Fibroblast of lung (primary cell): ENCODE measurements around the gene NSMF. TPM values are rescaled to one million over a fixed set of nuclear protein-coding genes. Genes with fewer than 3 reads are reported as not detected.

Experiments
- DNase-seq, 2 donors: peaks; one replicate each; pipeline versions ENCODE4 v3.0.0 to v3.0.0-alpha.2; 2010; ENCODE audit warnings: low read depth in 2 of 2
- H2AFZ ChIP-seq: 2 replicates; pipeline ENCODE4 v1.5.1; 2012; ENCODE audit warnings: low read length, control low read depth, inconsistent platforms
- H3K27ac ChIP-seq: 2 replicates; pipeline ENCODE4 v1.5.1; 2011; ENCODE audit warnings: low read length, control low read depth; ENCODE audit not compliant: insufficient read depth
- H3K27me3 ChIP-seq: 2 replicates; pipeline ENCODE4 v1.5.1; 2011; ENCODE audit warnings: mild to moderate bottlenecking, low read length; ENCODE audit not compliant: control insufficient read depth, insufficient read depth
- H3K36me3 ChIP-seq: 2 replicates; pipeline ENCODE4 v1.5.1; 2011; ENCODE audit warnings: low read length; ENCODE audit not compliant: control insufficient read depth, insufficient read depth
- H3K4me1 ChIP-seq: 2 replicates; pipeline ENCODE4 v1.5.1; 2011; ENCODE audit warnings: low read length; ENCODE audit not compliant: control insufficient read depth, insufficient read depth; ENCODE audit errors: extremely low read depth
- H3K4me2 ChIP-seq: 2 replicates; pipeline ENCODE4 v1.5.1; 2011; ENCODE audit warnings: low read length, control low read depth; ENCODE audit not compliant: insufficient read depth; ENCODE audit errors: extremely low read depth
- H3K4me3 ChIP-seq, 4 experiments: fragments of 200-600 bp in 1 of 4; sonication (generic) in 1 of 4; replicated peaks in 1 of 4; 2 replicates each; pipeline ENCODE4 v1.5.1; 2011 to 2016; ENCODE audit warnings: low read length in 4 of 4, low read depth in 3 of 4, mild to moderate bottlenecking in 3 of 4, control low read depth in 2 of 4, inconsistent platforms in 1 of 4, mixed read lengths in 1 of 4; ENCODE audit not compliant: insufficient read depth in 1 of 4; ENCODE audit errors: control extremely low read depth in 1 of 4
- H3K79me2 ChIP-seq: 2 replicates; pipeline ENCODE4 v1.5.1; 2012; ENCODE audit warnings: mild to moderate bottlenecking, low read length, inconsistent platforms; ENCODE audit not compliant: control insufficient read depth, insufficient read depth
- H3K9ac ChIP-seq: 2 replicates; pipeline ENCODE4 v1.5.1; 2011; ENCODE audit warnings: mild to moderate bottlenecking, low read length, control low read depth; ENCODE audit not compliant: insufficient read depth
- H3K9me3 ChIP-seq: 2 replicates; pipeline ENCODE4 v1.5.1; 2012; ENCODE audit warnings: low read depth, low read length; ENCODE audit not compliant: control insufficient read depth, insufficient read depth
- H4K20me1 ChIP-seq: 2 replicates; pipeline ENCODE4 v1.5.1; 2011; ENCODE audit warnings: low read length; ENCODE audit not compliant: control insufficient read depth, insufficient read depth; ENCODE audit errors: extremely low read depth
- EZH2 ChIP-seq: IDR thresholded peaks from 2 replicates; pipeline ENCODE4 v1.5.1; 2012; ENCODE audit warnings: low read length, control low read depth, mild to moderate bottlenecking; ENCODE audit errors: missing control alignments
- polyA minus RNA-seq: library from RNA; depleted of rRNA, polyadenylated mRNA; stranded (reverse); fragments of >200 nt; gene quantifications from 2 replicates; pipeline ENCODE4 v1.2.3, GENCODE V29; 2011; ENCODE audit warnings: low replicate concordance
- polyA plus RNA-seq, 2 donors: library from polyadenylated mRNA; depleted of rRNA in 1 of 2; stranded (reverse) in 1 of 2; unstranded in 1 of 2; fragments of >200 nt; gene quantifications; 2 replicates each; pipeline ENCODE4 v1.2.1, GENCODE V29; 2011 to 2012; ENCODE audit warnings: missing spikeins in 1 of 2
- total RNA-seq: library from RNA; depleted of rRNA; stranded (reverse); fragments of >200 nt; gene quantifications from 2 replicates; pipeline ENCODE4 v1.2.1, GENCODE V29; 2014
- TF ChIP-seq, protein P1 (sequence below), 2 donors: IDR thresholded peaks in 1 of 2; conservative IDR thresholded peaks in 1 of 2; 1 replicate in 1 of 2; 2 replicates in 1 of 2; pipeline ENCODE4 v1.5.1; 2011 to 2012; ENCODE audit warnings: low read length in 2 of 2, control low read depth in 1 of 2, inconsistent platforms in 1 of 2, low read depth in 1 of 2, mild to moderate bottlenecking in 1 of 2

Gene NSMF, protein sequence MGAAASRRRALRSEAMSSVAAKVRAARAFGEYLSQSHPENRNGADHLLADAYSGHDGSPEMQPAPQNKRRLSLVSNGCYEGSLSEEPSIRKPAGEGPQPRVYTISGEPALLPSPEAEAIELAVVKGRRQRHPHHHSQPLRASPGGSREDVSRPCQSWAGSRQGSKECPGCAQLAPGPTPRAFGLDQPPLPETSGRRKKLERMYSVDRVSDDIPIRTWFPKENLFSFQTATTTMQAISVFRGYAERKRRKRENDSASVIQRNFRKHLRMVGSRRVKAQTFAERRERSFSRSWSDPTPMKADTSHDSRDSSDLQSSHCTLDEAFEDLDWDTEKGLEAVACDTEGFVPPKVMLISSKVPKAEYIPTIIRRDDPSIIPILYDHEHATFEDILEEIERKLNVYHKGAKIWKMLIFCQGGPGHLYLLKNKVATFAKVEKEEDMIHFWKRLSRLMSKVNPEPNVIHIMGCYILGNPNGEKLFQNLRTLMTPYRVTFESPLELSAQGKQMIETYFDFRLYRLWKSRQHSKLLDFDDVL
- total RNA-seq: 10.8 and 13.4 TPM in 2 replicates
- polyA plus RNA-seq: 15.0 and 22.8 TPM in 2 replicates
- polyA plus RNA-seq (2012): 24.7 and 26.0 TPM in 2 replicates
- 21.8 and 30.1 TPM in 2 replicates for polyA minus RNA-seq

GRCh38 chr9:137459152-137459600 lies at the start of gene NSMF:
Gene NSMF, minus strand, starts transcription at chr9:137459334. Its CDS starts 232 bp downstream, at chr9:137459102.
- peak within 1 kb of the TSS; percentile 83 for H2AFZ ChIP-seq
- H4K20me1 ChIP-seq: no peaks in the 10 kb centered on the region
- H3K9me3 ChIP-seq: no peaks in the 10 kb centered on the region
- H3K4me3 ChIP-seq: peak within 1 kb of the TSS; percentile 56 to 79 (median 72)
- H3K79me2 ChIP-seq: peaks cover 3% of the 10 kb centered on the region
- DNase-seq: peak; percentile 80 to 91
- peak within 1 kb of the TSS; percentile 71 for H3K27ac ChIP-seq
- no peaks in the 10 kb centered on the region for H3K27me3 ChIP-seq
- H3K9ac ChIP-seq: peak within 1 kb of the TSS; percentile 77
- H3K4me1 ChIP-seq: peaks cover 3% of the 10 kb centered on the region
- peak within 1 kb of the TSS; percentile 90 for H3K4me2 ChIP-seq
- TF ChIP-seq, protein P1, sequence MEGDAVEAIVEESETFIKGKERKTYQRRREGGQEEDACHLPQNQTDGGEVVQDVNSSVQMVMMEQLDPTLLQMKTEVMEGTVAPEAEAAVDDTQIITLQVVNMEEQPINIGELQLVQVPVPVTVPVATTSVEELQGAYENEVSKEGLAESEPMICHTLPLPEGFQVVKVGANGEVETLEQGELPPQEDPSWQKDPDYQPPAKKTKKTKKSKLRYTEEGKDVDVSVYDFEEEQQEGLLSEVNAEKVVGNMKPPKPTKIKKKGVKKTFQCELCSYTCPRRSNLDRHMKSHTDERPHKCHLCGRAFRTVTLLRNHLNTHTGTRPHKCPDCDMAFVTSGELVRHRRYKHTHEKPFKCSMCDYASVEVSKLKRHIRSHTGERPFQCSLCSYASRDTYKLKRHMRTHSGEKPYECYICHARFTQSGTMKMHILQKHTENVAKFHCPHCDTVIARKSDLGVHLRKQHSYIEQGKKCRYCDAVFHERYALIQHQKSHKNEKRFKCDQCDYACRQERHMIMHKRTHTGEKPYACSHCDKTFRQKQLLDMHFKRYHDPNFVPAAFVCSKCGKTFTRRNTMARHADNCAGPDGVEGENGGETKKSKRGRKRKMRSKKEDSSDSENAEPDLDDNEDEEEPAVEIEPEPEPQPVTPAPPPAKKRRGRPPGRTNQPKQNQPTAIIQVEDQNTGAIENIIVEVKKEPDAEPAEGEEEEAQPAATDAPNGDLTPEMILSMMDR (conservative IDR thresholded peaks at IDR 0.05 in 1 of 2, IDR thresholded peaks at IDR 0.05 in 1 of 2; ENCODE audit: low read depth in 1 of 2, low read length in 2 of 2): no peak
- no peak for TF ChIP-seq EZH2
- H3K36me3 ChIP-seq: peaks cover 12% of the 10 kb centered on the region

GRCh38 chr9:137506702-137507171 lies 47.6 kb upstream of the NSMF start:
- Histone ChIP-seq H3K9me3 (no peaks in the 10 kb centered on the region), H3K27me3 (no peaks in the 10 kb centered on the region), H3K36me3 (no peaks in the 10 kb centered on the region), H3K4me3 (no peak overlapping the region), H4K20me1 (no peaks in the 10 kb centered on the region), H3K4me2 (no peak overlapping the region), H3K9ac (no peak overlapping the region), H3K27ac (peak overlapping the region; percentile 28), H3K4me1 (peaks cover 5% of the 10 kb centered on the region), H3K79me2 (no peaks in the 10 kb centered on the region), H2AFZ (no peak overlapping the region)
- DNase-seq: peak; percentile 57 to 76
- no peak for TF ChIP-seq EZH2

- Histone ChIP-seq H3K4me1 (peaks cover 5% of the 10 kb centered on the region), H3K4me2 (no peak overlapping the region), H2AFZ (no peak overlapping the region), H3K4me3 (no peak overlapping the region), H3K79me2 (no peaks in the 10 kb centered on the region), H3K9me3 (no peaks in the 10 kb centered on the region), H3K36me3 (no peaks in the 10 kb centered on the region), H3K9ac (no peak overlapping the region), H3K27ac (no peak overlapping the region), H3K27me3 (no peaks in the 10 kb centered on the region), H4K20me1 (no peaks in the 10 kb centered on the region)
- TF ChIP-seq, protein P1 (conservative IDR thresholded peaks at IDR 0.05 in 1 of 2, IDR thresholded peaks at IDR 0.05 in 1 of 2; ENCODE audit: low read depth in 1 of 2, low read length in 2 of 2): no peak
- no peak for TF ChIP-seq EZH2
- no peak for DNase-seq
Observed at GRCh38 chr9:137506274-137506673, 47.1 kb upstream of the NSMF start.
